Superior temporal gyrus (tissue), 1 donor: ENCODE measurements around the gene RBPJL.

ENCODE experiments used
- DNase-seq: peaks from one replicate; pipeline ENCODE4 v3.0.0-alpha.2; 2016; ENCODE audit errors: extremely low spot score

RBPJL gene

DNA sequence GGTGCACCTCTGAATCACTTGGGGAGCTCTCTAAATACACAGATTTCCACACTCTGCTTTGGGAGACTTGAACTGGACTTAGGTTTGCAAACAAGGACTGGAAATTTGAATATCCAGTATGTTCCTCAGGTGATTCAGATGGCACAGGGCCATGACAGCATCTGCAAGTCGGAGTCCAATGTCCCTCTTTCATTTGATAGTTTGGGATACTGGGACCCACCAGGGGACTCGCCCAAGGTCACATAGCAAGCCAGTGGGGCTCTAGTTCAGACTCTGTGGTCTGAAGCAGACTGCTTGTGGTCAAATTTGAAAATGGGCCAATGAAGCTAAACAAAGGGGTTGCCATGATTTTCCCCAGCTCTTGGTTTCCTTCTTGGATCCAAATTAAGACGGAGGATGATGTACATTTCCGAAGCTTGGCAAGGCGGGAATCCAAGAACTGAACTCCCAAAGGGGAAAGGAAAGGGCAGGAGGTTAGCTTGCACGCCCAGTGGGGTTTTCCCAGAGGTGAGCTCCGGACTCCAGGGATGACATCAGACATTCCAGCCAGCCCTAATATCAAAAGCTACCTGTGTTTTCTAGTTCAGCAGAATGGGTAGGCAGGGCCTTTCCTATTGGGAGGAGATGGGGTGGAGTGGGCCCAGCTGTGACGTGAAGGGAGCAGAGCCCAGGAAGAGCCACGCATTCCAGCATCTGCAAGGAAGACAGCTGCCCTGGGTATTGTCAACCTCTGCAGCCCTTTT is 52.9 kb downstream of the RBPJL start:
- DNase-seq: no peak

DNA sequence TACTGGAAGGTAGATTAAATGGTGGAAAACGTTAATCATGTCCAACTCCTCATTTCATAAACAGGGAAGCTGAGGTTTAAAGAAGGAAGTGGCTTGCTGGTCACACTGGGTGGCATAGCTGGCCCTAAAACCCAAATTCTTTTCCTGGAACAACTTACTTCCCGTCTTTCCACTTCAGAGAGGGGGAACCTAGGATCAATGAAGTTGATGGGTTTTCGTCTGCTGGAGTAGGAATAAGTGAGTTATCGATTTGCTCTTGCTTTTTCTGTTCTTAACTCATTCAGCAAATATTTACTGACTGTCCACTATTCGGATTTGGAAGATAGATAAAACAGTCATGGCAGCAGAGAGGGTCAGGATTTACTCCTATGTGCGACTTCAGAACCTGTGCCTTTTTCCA is 55.2 kb downstream of the RBPJL start:
- no peak for DNase-seq

DNA sequence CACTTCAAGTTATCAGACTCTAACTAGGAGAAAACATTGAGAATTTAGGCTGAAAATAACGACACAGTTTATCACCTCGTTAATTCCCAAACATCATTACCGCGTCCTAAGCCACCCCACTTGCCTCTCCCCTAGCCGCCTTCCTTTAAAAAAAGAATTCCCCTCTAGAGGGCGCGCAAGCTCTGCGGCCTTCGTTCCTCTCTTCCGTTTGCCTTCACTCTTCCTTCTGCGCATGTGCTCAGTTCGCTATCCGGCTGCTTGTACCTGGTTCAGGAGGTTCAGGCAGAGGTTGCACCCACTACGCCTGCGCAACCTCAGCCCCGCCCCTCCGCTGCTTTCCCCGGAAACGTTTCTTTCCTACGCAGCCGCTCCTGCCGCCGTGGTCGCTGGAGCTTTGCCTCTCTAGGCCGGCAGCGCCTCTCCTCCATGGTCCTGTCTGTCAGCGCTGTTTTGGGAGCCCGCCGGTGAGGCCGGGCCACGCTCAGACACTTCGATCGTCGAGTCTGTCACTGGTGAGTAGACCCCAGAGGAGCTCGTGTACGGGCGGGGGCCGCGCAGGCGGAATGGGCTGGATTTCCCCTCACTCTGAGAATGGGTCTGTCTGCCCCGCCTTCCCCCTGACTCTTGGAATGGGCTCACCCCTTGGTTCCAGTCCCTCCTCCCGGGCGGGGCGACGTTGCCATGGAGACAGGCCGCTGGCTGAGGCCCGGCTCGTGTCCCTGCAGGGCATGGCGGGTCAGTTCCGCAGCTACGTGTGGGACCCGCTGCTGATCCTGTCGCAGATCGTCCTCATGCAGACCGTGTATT is 56.4 kb downstream of the RBPJL start, which contains the start of gene SYS1:
SYS1 (plus strand) TSS at position 353 of the 807 bp plus-strand sequence; CDS start at position 729, 376 bp downstream.
- DNase-seq: peak; percentile 99

DNA sequence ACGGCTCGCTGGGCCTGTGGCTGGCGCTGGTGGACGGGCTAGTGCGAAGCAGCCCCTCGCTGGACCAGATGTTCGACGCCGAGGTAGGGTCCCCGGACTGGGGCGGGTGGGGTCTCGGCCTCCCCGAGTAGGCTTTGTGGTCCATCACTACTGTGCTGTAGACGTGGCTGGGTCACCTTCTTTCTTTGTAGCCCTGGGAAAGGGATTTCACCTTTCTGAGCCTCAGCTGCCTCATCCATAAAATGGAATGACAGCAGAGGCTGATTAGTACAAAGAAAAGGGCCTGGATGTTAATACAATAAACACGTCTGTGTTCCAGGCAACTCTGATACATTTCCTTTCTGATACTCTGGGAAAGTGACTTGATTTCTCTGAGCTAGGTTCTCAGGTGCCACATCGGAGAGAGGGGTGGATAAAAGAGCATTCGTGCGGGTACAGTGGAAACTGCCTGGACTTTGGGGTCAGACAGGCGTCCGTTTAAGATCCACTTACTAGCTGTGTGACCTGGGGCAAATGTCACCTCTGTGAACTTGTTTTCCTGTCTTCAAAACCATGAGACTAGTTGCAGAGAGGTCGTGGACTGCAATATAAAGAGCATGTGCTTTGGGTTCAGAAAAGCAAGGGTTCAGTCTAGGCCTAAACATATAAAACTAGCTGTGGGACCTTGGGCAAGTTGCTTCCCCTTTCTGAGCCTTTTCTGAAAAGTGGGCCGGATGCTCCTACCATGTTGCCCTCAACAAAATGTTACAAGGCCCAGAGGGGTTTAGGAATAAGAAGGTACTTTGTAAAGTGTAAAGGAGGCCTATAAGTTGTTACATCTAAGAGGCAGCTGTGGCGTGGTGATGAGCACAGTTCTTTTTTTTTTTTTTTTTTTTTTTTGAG is 57.2 kb downstream of the RBPJL start:
- DNase-seq: no peak

DNA sequence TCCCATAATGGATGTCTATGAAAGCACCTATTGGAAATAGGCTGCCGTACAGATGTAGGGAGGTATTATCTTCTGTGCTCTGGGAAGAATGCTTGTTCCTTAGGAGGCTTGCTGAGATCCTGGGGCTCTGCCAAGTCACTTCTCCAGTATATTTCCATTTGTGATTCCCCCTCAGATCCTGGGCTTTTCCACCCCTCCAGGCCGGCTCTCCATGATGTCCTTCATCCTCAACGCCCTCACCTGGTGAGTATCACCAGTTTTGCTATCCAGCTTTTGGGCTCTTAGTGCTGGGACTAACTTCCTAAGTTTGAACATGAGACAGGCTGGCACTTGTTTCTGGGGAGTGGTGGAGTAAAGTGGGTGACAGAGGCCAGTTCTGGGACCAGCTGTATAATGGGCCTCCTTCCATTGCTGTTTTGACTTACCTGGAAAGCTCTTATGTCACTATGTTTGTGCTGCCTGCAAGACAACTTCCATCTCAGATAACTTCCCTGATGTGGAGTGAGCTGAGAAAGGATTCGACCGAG is 58.9 kb downstream of the RBPJL start:
- DNase-seq: no peak

DNA sequence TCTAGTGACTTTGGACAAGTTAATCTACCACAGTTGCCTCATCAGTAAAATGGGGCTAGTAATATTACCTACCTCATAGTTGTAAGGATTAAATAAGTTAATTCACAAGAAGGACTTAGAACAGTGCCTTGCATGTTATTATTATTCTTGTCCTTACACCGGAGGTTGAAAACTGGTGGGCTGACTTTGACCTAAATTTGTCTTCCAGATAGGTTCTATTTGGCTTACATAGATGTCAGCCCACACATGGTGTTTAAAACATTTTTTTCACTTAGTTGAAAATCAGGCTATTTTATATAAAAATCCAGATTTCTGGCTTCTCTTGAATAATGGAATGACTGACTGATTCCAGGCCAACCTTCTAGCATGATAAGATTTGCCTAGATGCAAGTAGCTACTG is 59.6 kb downstream of the RBPJL start:
- no peak for DNase-seq

DNA sequence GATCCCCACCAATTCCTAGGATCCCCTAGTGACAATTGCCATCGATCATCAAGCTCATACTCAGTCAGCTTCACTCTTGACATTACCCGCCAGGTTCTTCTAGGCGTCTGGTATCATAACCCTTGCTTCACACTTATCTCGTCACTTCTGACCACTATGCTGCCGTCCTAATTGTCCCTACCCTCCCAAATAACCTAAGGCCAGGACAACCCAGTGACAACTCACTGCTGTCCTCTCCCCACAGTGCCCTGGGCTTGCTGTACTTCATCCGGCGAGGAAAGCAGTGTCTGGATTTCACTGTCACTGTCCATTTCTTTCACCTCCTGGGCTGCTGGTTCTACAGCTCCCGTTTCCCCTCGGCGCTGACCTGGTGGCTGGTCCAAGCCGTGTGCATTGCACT is 60.0 kb downstream of the RBPJL start:
- no peak for DNase-seq

DNA sequence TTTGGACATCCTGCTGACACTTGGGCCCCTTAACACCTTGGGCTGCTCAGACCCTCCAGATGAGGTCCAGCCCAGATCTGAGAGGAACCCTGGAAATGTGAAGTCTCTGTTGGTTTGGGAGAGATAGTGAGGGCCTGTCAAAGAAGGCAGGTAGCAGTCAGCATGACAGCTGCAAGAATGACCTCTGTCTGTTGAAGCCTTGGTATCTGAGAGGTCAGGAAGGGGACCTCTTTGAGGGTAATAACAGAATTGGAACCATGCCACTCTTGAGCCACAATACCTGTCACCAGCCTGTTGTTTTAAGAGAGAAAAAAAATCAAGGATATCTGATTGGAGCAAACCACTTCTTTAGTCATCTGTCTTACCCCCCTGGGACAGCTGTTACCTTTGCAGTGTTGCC is 60.5 kb downstream of the RBPJL start:
- DNase-seq: no peak
